Endothelial cell of umbilical vein (primary cell): Measurements from ENCODE around the gene C6orf132. TPM values are rescaled to one million over a fixed set of nuclear protein-coding genes. Genes with fewer than 3 reads are reported as not detected.

Source experiments
- BruUV-seq: library from RNA; stranded (reverse); fragments of 400-500 nt; replicated peaks from 2 replicates; lab custom pipeline; 2021; lab: Mats Ljungman, UMichigan
- CTCF ChIA-PET: fragments of 300-600, 350-600 bp; sonication (Branson Sonifier 250); formaldehyde crosslinking; loops from one replicate; lab custom pipeline; 2021; ENCODE audit warnings: antibody characterized with exemption, inconsistent platforms; lab: Charles Lee
- POLR2A ChIA-PET: fragments of 300-600, 350-600 bp; sonication (Branson Sonifier 250); formaldehyde crosslinking; loops from one replicate; lab custom pipeline; 2021; ENCODE audit warnings: antibody characterized with exemption, inconsistent platforms; lab: Charles Lee
- DNase-seq: peaks from one replicate; pipeline ENCODE4 v3.0.0-alpha.2; 2011; ENCODE audit warnings: low read depth, low spot score
- FAIRE-seq: peaks from 2 replicates; lab custom pipeline; 2011; peaks lifted over from hg19 to GRCh38; lab: Jason Lieb, UNC
- H2AFZ ChIP-seq: 2 replicates; pipeline ENCODE4 v1.6.0; 2012; ENCODE audit warnings: low read depth, low read length, control low read depth, inconsistent platforms
- H3K27ac ChIP-seq: 2 replicates; pipeline ENCODE4 v1.5.1; 2011; ENCODE audit warnings: low read depth, mild to moderate bottlenecking, control low read depth, low read length, moderate library complexity; ENCODE audit not compliant: insufficient read depth
- H3K27me3 ChIP-seq, 2 experiments: 2 replicates each; pipeline versions ENCODE4 v1.6.0 to v1.6.1; 2011; ENCODE audit warnings: low read length in 2 of 2, mixed read lengths in 1 of 2; ENCODE audit not compliant: control insufficient read depth in 2 of 2, insufficient read depth in 2 of 2
- H3K36me3 ChIP-seq, 2 experiments: 2 replicates in 1 of 2; 3 replicates in 1 of 2; pipeline ENCODE4 v1.5.1; 2011; ENCODE audit warnings: low read length in 2 of 2, mild to moderate bottlenecking in 1 of 2, moderate library complexity in 1 of 2; ENCODE audit not compliant: control insufficient read depth in 2 of 2, insufficient read depth in 2 of 2; ENCODE audit errors: extremely low read depth in 1 of 2
- H3K4me1 ChIP-seq: 3 replicates; pipeline ENCODE4 v1.5.1; 2011; ENCODE audit warnings: mild to moderate bottlenecking, low read length; ENCODE audit not compliant: control insufficient read depth, insufficient read depth; ENCODE audit errors: extremely low read depth
- H3K4me2 ChIP-seq: 2 replicates; pipeline ENCODE4 v1.6.1; 2011; ENCODE audit warnings: low read length, control low read depth, mixed read lengths; ENCODE audit not compliant: insufficient read depth
- H3K4me3 ChIP-seq, 3 experiments: fragments of 200-600 bp in 1 of 3; sonication (generic), shearing (Covaris generic) in 1 of 3; replicated peaks in 1 of 3; 2 replicates each; pipeline ENCODE4 v1.5.1; 2011 to 2016; ENCODE audit warnings: control low read depth in 3 of 3, low read length in 3 of 3, mild to moderate bottlenecking in 2 of 3, inconsistent platforms in 1 of 3, low read depth in 1 of 3, moderate library complexity in 1 of 3; ENCODE audit not compliant: insufficient read depth in 1 of 3
- H3K79me2 ChIP-seq: 2 replicates; pipeline ENCODE4 v1.6.0; 2012; ENCODE audit warnings: low read length, inconsistent platforms; ENCODE audit not compliant: control insufficient read depth, insufficient read depth
- H3K9ac ChIP-seq: replicated peaks from 2 replicates; pipeline ENCODE3; 2011; ENCODE audit warnings: low read length, control low read depth; ENCODE audit not compliant: insufficient read depth; ENCODE audit errors: extremely low read depth
- H3K9me1 ChIP-seq: replicated peaks from 3 replicates; pipeline ENCODE4 v1.6.0; 2011; ENCODE audit warnings: mild to moderate bottlenecking, low read length; ENCODE audit not compliant: control insufficient read depth, insufficient read depth; ENCODE audit errors: extremely low read depth
- H3K9me3 ChIP-seq: replicated peaks from 2 replicates; pipeline ENCODE4 v1.5.1; 2012; ENCODE audit warnings: low read length, inconsistent platforms; ENCODE audit not compliant: control insufficient read depth, insufficient read depth
- H4K20me1 ChIP-seq: replicated peaks from 2 replicates; pipeline ENCODE3; 2011; ENCODE audit warnings: mild to moderate bottlenecking, low read length; ENCODE audit not compliant: control insufficient read depth, insufficient read depth; ENCODE audit errors: extremely low read depth
- EZH2 ChIP-seq: IDR thresholded peaks from 2 replicates; pipeline ENCODE4 v1.6.1; 2012; ENCODE audit warnings: borderline replicate concordance, low read depth, mild to moderate bottlenecking, moderate library complexity, low read length, inconsistent platforms; ENCODE audit not compliant: severe bottlenecking
- FOS ChIP-seq: IDR thresholded peaks from 2 replicates; pipeline ENCODE4 v1.6.1; 2011; ENCODE audit warnings: mild to moderate bottlenecking, low read length, moderate library complexity, borderline replicate concordance; ENCODE audit not compliant: insufficient read depth
- GATA2 ChIP-seq: IDR thresholded peaks from 2 replicates; pipeline ENCODE4 v1.7.0; 2011; ENCODE audit warnings: low read depth, mild to moderate bottlenecking, moderate library complexity, mixed read lengths, low read length; ENCODE audit not compliant: insufficient read length, insufficient read depth
- JUN ChIP-seq: IDR thresholded peaks from 2 replicates; pipeline ENCODE4 v1.6.1; 2011; ENCODE audit warnings: borderline replicate concordance, low read depth; ENCODE audit not compliant: insufficient read length, insufficient read depth
- MYC ChIP-seq: IDR thresholded peaks from one replicate; pipeline ENCODE4 v1.6.1; 2011; ENCODE audit warnings: mild to moderate bottlenecking, low read depth, low read length
- POLR2A ChIP-seq: IDR thresholded peaks from 2 replicates; pipeline ENCODE4 v1.6.1; 2012; ENCODE audit warnings: low read depth, mild to moderate bottlenecking, control low read depth, low read length
- POLR2AphosphoS5 ChIP-seq: IDR thresholded peaks from 2 replicates; pipeline ENCODE4 v1.6.1; 2012; ENCODE audit warnings: low read depth, mild to moderate bottlenecking, control low read depth, low read length, moderate library complexity; ENCODE audit not compliant: insufficient read depth
- dilution Hi-C: fragments of 300-500 bp; cut with MboI; formaldehyde crosslinking; loops from one replicate; pipeline ENCODE4 v1.15.0; 2019; ENCODE audit warnings: low sequenced_read_pairs; ENCODE audit not compliant: extremely low pct_ligation_motif_present
- intact Hi-C: fragments of 100-400 bp; cut with micrococcal nuclease; formaldehyde crosslinking; loops from one replicate; pipeline ENCODE4 v1.10.0; 2022
- polyA plus RNA-seq, 4 experiments: library from polyadenylated mRNA; depleted of rRNA in 3 of 4; stranded (reverse) in 3 of 4; unstranded in 1 of 4; fragments of >200 nt; gene quantifications; 2 replicates each; pipeline versions ENCODE4 v1.2.1 to v1.2.3, GENCODE V29; 2011 to 2012; ENCODE audit warnings: missing spikeins in 1 of 4
- total RNA-seq: library from RNA; stranded (reverse); gene quantifications from 2 replicates; pipeline ENCODE4 v1.2.3, GENCODE V29; 2021
- TF ChIP-seq, protein P1 (sequence below), 2 donors: IDR thresholded peaks; 1 replicate in 1 of 2; 2 replicates in 1 of 2; pipeline ENCODE4 v1.5.1; 2011; ENCODE audit warnings: low read length in 2 of 2, mild to moderate bottlenecking in 2 of 2, moderate library complexity in 2 of 2, control low read depth in 1 of 2, inconsistent platforms in 1 of 2, low read depth in 1 of 2; ENCODE audit not compliant: insufficient read depth in 1 of 2; ENCODE audit errors: extremely low read depth in 1 of 2
- TF ChIP-seq, protein P2 (sequence below): IDR thresholded peaks from 2 replicates; pipeline ENCODE4 v1.6.1; 2011; ENCODE audit not compliant: insufficient read depth, insufficient read length

C6orf132 gene
- total and polyA plus RNA-seq, 2 donors (not counting 3 experiments of a cell fraction or from before 2014, with no cell fraction given) = 0.15 to 0.71 TPM

DNA sequence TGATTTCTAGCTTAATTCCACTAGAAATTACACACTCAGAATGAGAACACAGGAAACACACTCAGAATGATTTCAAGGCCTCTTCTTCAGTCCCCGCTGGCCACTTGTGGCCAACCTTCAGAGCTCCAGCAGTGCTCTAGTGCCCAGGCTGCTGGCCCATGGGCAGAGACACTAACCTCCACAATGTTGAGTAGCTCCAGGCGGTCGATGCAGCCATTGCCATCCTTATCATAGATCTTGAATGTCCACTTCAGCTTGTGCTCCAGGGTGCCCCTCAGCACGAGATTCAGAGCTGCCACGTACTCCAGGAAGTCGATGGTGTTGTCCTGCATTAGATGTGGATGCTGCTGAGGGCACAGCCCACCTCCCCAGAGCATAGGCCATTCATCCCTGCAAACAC lies 46.0 kb upstream of the C6orf132 start:
- no TSS peak for BruUV-seq
- H3K4me1 ChIP-seq = no peaks in the 10 kb centered on the region
- no peaks in the 10 kb centered on the region for H3K9me3 ChIP-seq
- peaks cover 2 to 4% of the 10 kb centered on the region in 2 experiments for H3K27me3 ChIP-seq
- ChIA-PET POLR2A (interaction anchor here (0.6 kb wide), 1 partner anchor 138 kb away, joined by 4 read pairs; no protein-coding TSS in a partner anchor), CTCF (interaction anchor here (1.1 to 1.9 kb wide), 3 partner anchors 12 to 359 kb away, joined by 6 to 7 read pairs (median 7); no protein-coding TSS in a partner anchor)
- intact Hi-C loops = no loop called here
- no peak for FAIRE-seq
- H3K9me1 ChIP-seq = no peaks in the 10 kb centered on the region
- dilution Hi-C loops = no loop called here
- DNase-seq = no peak
- H4K20me1 ChIP-seq = no peaks in the 10 kb centered on the region
- H3K9ac ChIP-seq = no peak overlapping the region
- no peaks in the 10 kb centered on the region for H3K79me2 ChIP-seq
- H3K36me3 ChIP-seq = no peaks in the 10 kb centered on the region
- no peak overlapping the region for H3K27ac ChIP-seq
- H2AFZ ChIP-seq = no peak overlapping the region
- no peak overlapping the region for H3K4me2 ChIP-seq
- TF ChIP-seq EZH2 = no peak
- no peak for TF ChIP-seq FOS
- no peak for TF ChIP-seq POLR2AphosphoS5
- no peak for TF ChIP-seq GATA2
- no peak for TF ChIP-seq JUN
- TF ChIP-seq, protein P1, sequence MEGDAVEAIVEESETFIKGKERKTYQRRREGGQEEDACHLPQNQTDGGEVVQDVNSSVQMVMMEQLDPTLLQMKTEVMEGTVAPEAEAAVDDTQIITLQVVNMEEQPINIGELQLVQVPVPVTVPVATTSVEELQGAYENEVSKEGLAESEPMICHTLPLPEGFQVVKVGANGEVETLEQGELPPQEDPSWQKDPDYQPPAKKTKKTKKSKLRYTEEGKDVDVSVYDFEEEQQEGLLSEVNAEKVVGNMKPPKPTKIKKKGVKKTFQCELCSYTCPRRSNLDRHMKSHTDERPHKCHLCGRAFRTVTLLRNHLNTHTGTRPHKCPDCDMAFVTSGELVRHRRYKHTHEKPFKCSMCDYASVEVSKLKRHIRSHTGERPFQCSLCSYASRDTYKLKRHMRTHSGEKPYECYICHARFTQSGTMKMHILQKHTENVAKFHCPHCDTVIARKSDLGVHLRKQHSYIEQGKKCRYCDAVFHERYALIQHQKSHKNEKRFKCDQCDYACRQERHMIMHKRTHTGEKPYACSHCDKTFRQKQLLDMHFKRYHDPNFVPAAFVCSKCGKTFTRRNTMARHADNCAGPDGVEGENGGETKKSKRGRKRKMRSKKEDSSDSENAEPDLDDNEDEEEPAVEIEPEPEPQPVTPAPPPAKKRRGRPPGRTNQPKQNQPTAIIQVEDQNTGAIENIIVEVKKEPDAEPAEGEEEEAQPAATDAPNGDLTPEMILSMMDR (IDR thresholded peaks at IDR 0.05; ENCODE audit: extremely low read depth in 1 of 2, insufficient read depth in 1 of 2, low read depth in 1 of 2, low read length in 2 of 2) = no peak
- TF ChIP-seq, protein P2, sequence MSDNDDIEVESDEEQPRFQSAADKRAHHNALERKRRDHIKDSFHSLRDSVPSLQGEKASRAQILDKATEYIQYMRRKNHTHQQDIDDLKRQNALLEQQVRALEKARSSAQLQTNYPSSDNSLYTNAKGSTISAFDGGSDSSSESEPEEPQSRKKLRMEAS = no peak
- TF ChIP-seq POLR2A = no peak
- TF ChIP-seq MYC = no peak
- H3K4me3 ChIP-seq = no peak overlapping the region
